Tibial nerve (tissue), 4 donors: ENCODE results near the gene FAM184A. TPM values are rescaled to one million over a fixed set of nuclear protein-coding genes. Genes with fewer than 3 reads are reported as not detected.

Experiments used
- DNase-seq, 2 donors: peaks; one replicate each; pipeline ENCODE4 v3.0.0-alpha.2; 2019; ENCODE audit warnings: low spot score in 2 of 2
- H3K27ac ChIP-seq, 4 donors: fragments of 200-600 bp; sonication (generic) in 3 of 4; one replicate each; pipeline ENCODE4 v1.5.1; 2017 to 2019; ENCODE audit warnings: mild to moderate bottlenecking in 1 of 4
- H3K27me3 ChIP-seq, 2 donors: fragments of 200-600 bp; sonication (generic) in 1 of 2; one replicate each; pipeline versions ENCODE4 v1.5.1 to v1.6.0; 2017 to 2019
- H3K36me3 ChIP-seq, 3 donors: fragments of 200-600 bp; sonication (generic); one replicate each; pipeline ENCODE4 v1.5.1; 2018 to 2019
- H3K4me1 ChIP-seq, 4 donors: fragments of 200-600 bp; sonication (generic) in 3 of 4; one replicate each; pipeline ENCODE4 v1.5.1; 2017 to 2019
- H3K4me3 ChIP-seq, 4 donors: fragments of 200-600 bp; sonication (generic) in 3 of 4; one replicate each; pipeline ENCODE4 v1.5.1; 2017 to 2019; ENCODE audit warnings: mild to moderate bottlenecking in 1 of 4, moderate library complexity in 1 of 4
- H3K9me3 ChIP-seq, 4 donors: fragments of 200-600 bp; sonication (generic) in 3 of 4; one replicate each; pipeline ENCODE4 v1.5.1; 2017 to 2019
- CTCF ChIP-seq, 5 experiments: fragments of 200-600 bp in 3 of 5; fragments of 450-650 bp in 2 of 5; sonication (generic) in 3 of 5; IDR thresholded peaks; one replicate each; pipeline ENCODE4 v1.5.1; 2016 to 2019; ENCODE audit warnings: antibody characterized with exemption in 5 of 5, mild to moderate bottlenecking in 3 of 5, moderate library complexity in 2 of 5
- EP300 ChIP-seq, 2 donors: sonication (generic); formaldehyde crosslinking; IDR thresholded peaks; one replicate each; pipeline ENCODE4 v1.6.1; 2017; ENCODE audit warnings: antibody characterized with exemption in 2 of 2, mild to moderate bottlenecking in 1 of 2
- POLR2A ChIP-seq, 2 donors: fragments of 450-650 bp; IDR thresholded peaks; one replicate each; pipeline ENCODE4 v1.6.1; 2017; ENCODE audit warnings: antibody characterized with exemption in 2 of 2, mild to moderate bottlenecking in 2 of 2, moderate library complexity in 2 of 2
- WGBS, 2 donors: methylation state at CpG; one replicate each; pipeline ENCODE4 v1.1.5; 2018; 5-methylcytosine and 5-hydroxymethylcytosine counted together
- total RNA-seq, 4 donors: library from RNA; depleted of rRNA; stranded (reverse); fragments of >200 nt; gene quantifications; one replicate each; pipeline ENCODE4 v1.1.0, GENCODE V29; 2016

The FAM184A gene
- total RNA-seq, 4 donors from 2014 or later, result 3.6 to 11.2 (median 8.3) TPM

- Histone ChIP-seq H3K36me3 (no peaks in the 10 kb centered on the region), H3K9me3 (no peaks in the 10 kb centered on the region), H3K27me3 (no peaks in the 10 kb centered on the region), H3K4me3 (no peak overlapping the region), H3K27ac (no peak overlapping the region), H3K4me1 (no peaks in the 10 kb centered on the region)
- DNase-seq, result no peak
- TF ChIP-seq CTCF (IDR thresholded peaks at IDR 0.05), result no peak
- no peak for TF ChIP-seq POLR2A (IDR thresholded peaks at IDR 0.05)
- 76 to 81% methylated on average over 2 of the region's 2 CpGs for WGBS, 2 donors
These were observed 50.4 kb downstream of the FAM184A start for GRCh38 chr6:119028091-119028490.

- Histone ChIP-seq H3K4me1 (no peaks in the 10 kb centered on the region), H3K27me3 (no peaks in the 10 kb centered on the region), H3K4me3 (no peak overlapping the region), H3K9me3 (no peaks in the 10 kb centered on the region), H3K36me3 (no peaks in the 10 kb centered on the region), H3K27ac (no peak overlapping the region)
- TF ChIP-seq CTCF (IDR thresholded peaks at IDR 0.05), result no peak
- TF ChIP-seq EP300 (IDR thresholded peaks at IDR 0.05), result no peak
- TF ChIP-seq POLR2A (IDR thresholded peaks at IDR 0.05), result no peak
- no peak for DNase-seq
- WGBS, 2 donors, result 59 to 62% methylated on average over 3 of the region's 3 CpGs
These were observed 51.0 kb downstream of the FAM184A start for GRCh38 chr6:119027465-119027864.

- H3K4me1 ChIP-seq, result no peaks in the 10 kb centered on the region
- H3K4me3 ChIP-seq, result no peak overlapping the region
- WGBS, 2 donors, result 82% methylated on average over 3 of the region's 3 CpGs
- peaks cover 0 to 4% (median 0%) of the 10 kb centered on the region in 3 donors for H3K36me3 ChIP-seq
- H3K27ac ChIP-seq, result no peak overlapping the region
- DNase-seq, result no peak
- TF ChIP-seq POLR2A (IDR thresholded peaks at IDR 0.05) (no peak), EP300 (IDR thresholded peaks at IDR 0.05) (no peak), CTCF (IDR thresholded peaks at IDR 0.05) (no peak)
- H3K27me3 ChIP-seq, result no peaks in the 10 kb centered on the region
- no peaks in the 10 kb centered on the region for H3K9me3 ChIP-seq
These were observed 51.6 kb downstream of the FAM184A start for GRCh38 chr6:119026822-119027221.

- no peak for DNase-seq
- whole genome bisulfite sequencing, 2 donors, result 87 to 97% methylated on average over 2 of the region's 2 CpGs
- no peak overlapping the region for H3K27ac ChIP-seq
- H3K4me3 ChIP-seq, result no peak overlapping the region
- no peaks in the 10 kb centered on the region for H3K27me3 ChIP-seq
- H3K36me3 ChIP-seq, result peaks cover 0 to 10% (median 0%) of the 10 kb centered on the region in 3 donors
- H3K9me3 ChIP-seq, result no peaks in the 10 kb centered on the region
- TF ChIP-seq CTCF (IDR thresholded peaks at IDR 0.05) (no peak), EP300 (IDR thresholded peaks at IDR 0.05) (no peak), POLR2A (IDR thresholded peaks at IDR 0.05) (no peak)
- H3K4me1 ChIP-seq, result no peaks in the 10 kb centered on the region
These were observed 52.7 kb downstream of the FAM184A start for GRCh38 chr6:119025793-119026192.

- no peaks in the 10 kb centered on the region for H3K4me1 ChIP-seq
- no peaks in the 10 kb centered on the region for H3K9me3 ChIP-seq
- no peak overlapping the region for H3K4me3 ChIP-seq
- no peak for DNase-seq
- H3K27ac ChIP-seq, result no peak overlapping the region
- no peaks in the 10 kb centered on the region for H3K27me3 ChIP-seq
- no peak for TF ChIP-seq POLR2A (IDR thresholded peaks at IDR 0.05)
- no peak for TF ChIP-seq EP300 (IDR thresholded peaks at IDR 0.05)
- no peak for TF ChIP-seq CTCF (IDR thresholded peaks at IDR 0.05)
- WGBS, 2 donors, result 58% methylated on average over 6 of the region's 6 CpGs
- H3K36me3 ChIP-seq, result peaks cover 0 to 10% (median 0%) of the 10 kb centered on the region in 3 donors
These were observed 54.4 kb downstream of the FAM184A start for GRCh38 chr6:119024111-119024510.
